ENCODE data around the gene RAPGEF5.
A peak's percentile ranks its signal among the peaks of the same experiment; 100 is the strongest.

RAPGEF5 gene

GRCh38 chr7:22356701-22357310 is at the start of gene RAPGEF5:
RAPGEF5 (minus strand) TSS chr7:22357154; CDS start chr7:22357060, 94 bp downstream.
- no peak for DNase-seq

- no peak for DNase-seq
These were observed 49.8 kb upstream of the RAPGEF5 start for GRCh38 chr7:22406715-22407114.

GRCh38 chr7:22404421-22405023 is 47.6 kb upstream of the RAPGEF5 start:
- DNase-seq: no peak

GRCh38 chr7:22403344-22403743 is 46.4 kb upstream of the RAPGEF5 start:
- no peak for DNase-seq

GRCh38 chr7:22402250-22402649 is 45.3 kb upstream of the RAPGEF5 start:
- DNase-seq: peak; percentile 16

- DNase-seq: no peak
These were observed 44.1 kb upstream of the RAPGEF5 start for GRCh38 chr7:22400936-22401553.

GRCh38 chr7:22400150-22400814 is 43.3 kb upstream of the RAPGEF5 start:
- no peak for DNase-seq

GRCh38 chr7:22399546-22399945 is 42.6 kb upstream of the RAPGEF5 start:
- no peak for DNase-seq

GRCh38 chr7:22399091-22399490 is 42.1 kb upstream of the RAPGEF5 start:
- no peak for DNase-seq

GRCh38 chr7:22397981-22398380 is 41.0 kb upstream of the RAPGEF5 start:
- no peak for DNase-seq

- DNase-seq: no peak
These were observed 38.3 kb upstream of the RAPGEF5 start for GRCh38 chr7:22395222-22395621.

GRCh38 chr7:22394739-22395138 is 37.8 kb upstream of the RAPGEF5 start:
- no peak for DNase-seq

- DNase-seq: no peak
These were observed 37.2 kb upstream of the RAPGEF5 start for GRCh38 chr7:22393913-22394729.

GRCh38 chr7:22390516-22390915 is 33.6 kb upstream of the RAPGEF5 start:
- DNase-seq: no peak

GRCh38 chr7:22389892-22390291 is 32.9 kb upstream of the RAPGEF5 start:
- DNase-seq: no peak

- no peak for DNase-seq
These were observed 30.6 kb upstream of the RAPGEF5 start for GRCh38 chr7:22387583-22387982.

GRCh38 chr7:22386865-22387264 is 29.9 kb upstream of the RAPGEF5 start:
- DNase-seq: no peak

GRCh38 chr7:22386206-22386858 is 29.4 kb upstream of the RAPGEF5 start:
- no peak for DNase-seq

- no peak for DNase-seq
These were observed 28.4 kb upstream of the RAPGEF5 start for GRCh38 chr7:22385326-22385725.

- DNase-seq: no peak
These were observed 23.4 kb upstream of the RAPGEF5 start for GRCh38 chr7:22380333-22380732.

GRCh38 chr7:22378199-22378980 is 21.4 kb upstream of the RAPGEF5 start:
- DNase-seq: no peak

- DNase-seq: no peak
These were observed 20.7 kb upstream of the RAPGEF5 start for GRCh38 chr7:22377703-22378102.
